Measurements from ENCODE around the gene MBNL1.

- TF ChIP-seq ZFX (IDR thresholded peaks at IDR 0.05; ENCODE audit: borderline replicate concordance) (no peak), CTCF (IDR thresholded peaks at IDR 0.05) (no peak)
Measured at GRCh38 chr3:152282813-152283212, 14.1 kb downstream of the MBNL1 start.
